ENCODE data around the gene PPP3CA. TPM values are rescaled to one million over a fixed set of nuclear protein-coding genes. Genes with fewer than 3 reads are reported as not detected.
"Not testable (repeated sequence)": the region's sequence is repeated elsewhere in the genome, so short reads cannot be mapped to it uniquely, and the experiment has no call there.

Gene PPP3CA
- total RNA-seq, 1 experiment from 2014 or later, result 33.8 TPM

- intact Hi-C loops (cut with micrococcal nuclease; ENCODE audit: unreplicated experiment), result no loop called here
- no peaks in the 10 kb centered on the region for H3K9me3 ChIP-seq
- Mint-ChIP-seq H3K9me3 (ENCODE audit: unreplicated experiment) (no peaks in the 10 kb centered on the region), H3K4me1 (ENCODE audit: low read depth, unreplicated experiment) (no peaks in the 10 kb centered on the region), H3K4me3 (ENCODE audit: unreplicated experiment) (no peak overlapping the region), H3K27me3 (ENCODE audit: insufficient read depth, unreplicated experiment) (no peaks in the 10 kb centered on the region), H3K27ac (ENCODE audit: unreplicated experiment) (no peak overlapping the region), H3K36me3 (ENCODE audit: insufficient read depth, unreplicated experiment) (peaks cover 6% of the 10 kb centered on the region)
- no TSS peak for BruUV-seq (replicated peaks)
- H3K4me1 ChIP-seq, result no peaks in the 10 kb centered on the region
- H3K36me3 ChIP-seq (ENCODE audit: control insufficient read depth, insufficient read depth, low read length), result no peaks in the 10 kb centered on the region
- H3K4me3 ChIP-seq (ENCODE audit: low read depth, low read length), result no peak overlapping the region
- POLR2A ChIA-PET, result no interaction called here
- no peak for TF ChIP-seq CTCF (IDR thresholded peaks at IDR 0.05; ENCODE audit: insufficient read depth in 1 of 2, low read depth in 1 of 2, low read length in 1 of 2, severe bottlenecking in 1 of 2, unreplicated experiment in 1 of 2)
- no peaks in the 10 kb centered on the region for H3K27me3 ChIP-seq (replicated peaks; ENCODE audit: control insufficient read depth, insufficient read depth, low read length)
- DNase-seq, result no peak
- CTCF ChIA-PET, result no interaction called here
These were observed 164.1 kb downstream of the PPP3CA start for GRCh38 chr4:101183221-101183620.

- BruUV-seq (replicated peaks); H3K4me1 ChIP-seq; H3K27me3 ChIP-seq (replicated peaks; ENCODE audit: control insufficient read depth, insufficient read depth, low read length); POLR2A ChIA-PET; H3K9me3 ChIP-seq; H3K4me1 Mint-ChIP-seq (ENCODE audit: low read depth, unreplicated experiment); CTCF ChIA-PET; H3K27ac Mint-ChIP-seq (ENCODE audit: unreplicated experiment); DNase-seq; H3K27me3 Mint-ChIP-seq (ENCODE audit: insufficient read depth, unreplicated experiment); H3K4me3 ChIP-seq (ENCODE audit: low read depth, low read length); H3K4me3 Mint-ChIP-seq (ENCODE audit: unreplicated experiment); intact Hi-C loops (cut with micrococcal nuclease; ENCODE audit: unreplicated experiment); H3K9me3 Mint-ChIP-seq (ENCODE audit: unreplicated experiment); H3K36me3 Mint-ChIP-seq (ENCODE audit: insufficient read depth, unreplicated experiment); H3K36me3 ChIP-seq (ENCODE audit: control insufficient read depth, insufficient read depth, low read length): not testable (repeated sequence)
These were observed 164.6 kb downstream of the PPP3CA start for GRCh38 chr4:101182688-101183087.

- H3K4me1 Mint-ChIP-seq (ENCODE audit: low read depth, unreplicated experiment), result no peaks in the 10 kb centered on the region
- H3K9me3 Mint-ChIP-seq (ENCODE audit: unreplicated experiment), result no peaks in the 10 kb centered on the region
- no peak overlapping the region for H3K4me3 Mint-ChIP-seq (ENCODE audit: unreplicated experiment)
- no peak for TF ChIP-seq CTCF (IDR thresholded peaks at IDR 0.05; ENCODE audit: insufficient read depth in 1 of 2, low read depth in 1 of 2, low read length in 1 of 2, severe bottlenecking in 1 of 2, unreplicated experiment in 1 of 2)
- H3K27me3 ChIP-seq (replicated peaks; ENCODE audit: control insufficient read depth, insufficient read depth, low read length), result no peaks in the 10 kb centered on the region
- no peaks in the 10 kb centered on the region for H3K4me1 ChIP-seq
- intact Hi-C loops (cut with micrococcal nuclease; ENCODE audit: unreplicated experiment), result no loop called here
- DNase-seq, result no peak
- H3K36me3 ChIP-seq (ENCODE audit: control insufficient read depth, insufficient read depth, low read length), result no peaks in the 10 kb centered on the region
- H3K27ac Mint-ChIP-seq (ENCODE audit: unreplicated experiment), result no peak overlapping the region
- ChIA-PET CTCF (no interaction called here), POLR2A (no interaction called here)
- no peaks in the 10 kb centered on the region for H3K27me3 Mint-ChIP-seq (ENCODE audit: insufficient read depth, unreplicated experiment)
- no TSS peak for BruUV-seq (replicated peaks)
- no peaks in the 10 kb centered on the region for H3K9me3 ChIP-seq
- H3K36me3 Mint-ChIP-seq (ENCODE audit: insufficient read depth, unreplicated experiment), result no peaks in the 10 kb centered on the region
- H3K4me3 ChIP-seq (ENCODE audit: low read depth, low read length), result no peak overlapping the region
These were observed 168.6 kb downstream of the PPP3CA start for GRCh38 chr4:101178731-101179130.

- H3K27me3 ChIP-seq (replicated peaks; ENCODE audit: control insufficient read depth, insufficient read depth, low read length), result no peaks in the 10 kb centered on the region
- H3K36me3 ChIP-seq (ENCODE audit: control insufficient read depth, insufficient read depth, low read length), result no peaks in the 10 kb centered on the region
- no peaks in the 10 kb centered on the region for H3K4me1 Mint-ChIP-seq (ENCODE audit: low read depth, unreplicated experiment)
- no peaks in the 10 kb centered on the region for H3K4me1 ChIP-seq
- no peak overlapping the region for H3K4me3 ChIP-seq (ENCODE audit: low read depth, low read length)
- no peak overlapping the region for H3K27ac Mint-ChIP-seq (ENCODE audit: unreplicated experiment)
- H3K27me3 Mint-ChIP-seq (ENCODE audit: insufficient read depth, unreplicated experiment), result no peaks in the 10 kb centered on the region
- TF ChIP-seq CTCF (IDR thresholded peaks at IDR 0.05; ENCODE audit: insufficient read depth in 1 of 2, low read depth in 1 of 2, low read length in 1 of 2, severe bottlenecking in 1 of 2, unreplicated experiment in 1 of 2), result no peak
- no peaks in the 10 kb centered on the region for H3K9me3 ChIP-seq
- intact Hi-C loops (cut with micrococcal nuclease; ENCODE audit: unreplicated experiment), result no loop called here
- no peaks in the 10 kb centered on the region for H3K9me3 Mint-ChIP-seq (ENCODE audit: unreplicated experiment)
- no peak for DNase-seq
- H3K4me3 Mint-ChIP-seq (ENCODE audit: unreplicated experiment), result no peak overlapping the region
- ChIA-PET POLR2A (no interaction called here), CTCF (no interaction called here)
- no peaks in the 10 kb centered on the region for H3K36me3 Mint-ChIP-seq (ENCODE audit: insufficient read depth, unreplicated experiment)
- no TSS peak for BruUV-seq (replicated peaks)
These were observed 170.2 kb downstream of the PPP3CA start for GRCh38 chr4:101177154-101177553.
